K562 (cell line): ENCODE data around the gene MRNIP. TPM values are rescaled to one million over a fixed set of nuclear protein-coding genes. Genes with fewer than 3 reads are reported as not detected.

Experiments
- ATF7 ChIP-seq: fragments of 450-650 bp; IDR thresholded peaks from 2 replicates; pipeline ENCODE4 v1.7.1; 2014; ENCODE audit warnings: mild to moderate bottlenecking, moderate library complexity
- CCNT2 ChIP-seq: IDR thresholded peaks from 2 replicates; pipeline ENCODE4 v1.6.1; 2011; ENCODE audit warnings: borderline replicate concordance, low read depth, mild to moderate bottlenecking, moderate library complexity, mixed read lengths, low read length; ENCODE audit not compliant: insufficient read length; ENCODE audit errors: extremely low read depth
- CTCFL ChIP-seq: IDR thresholded peaks from 2 replicates; pipeline ENCODE4 v1.6.1; 2011; ENCODE audit warnings: borderline replicate concordance, low read depth, mild to moderate bottlenecking, moderate library complexity, low read length; ENCODE audit not compliant: insufficient read depth, poor library complexity, severe bottlenecking
- MYC ChIP-seq, 2 experiments: fragments of 250-450 bp in 1 of 2; sonication (Bioruptor Pico) in 1 of 2; IDR thresholded peaks; 2 replicates each; pipeline versions ENCODE4 v1.5.1 to v1.6.1; 2012 to 2021; ENCODE audit warnings: low read depth in 2 of 2, borderline replicate concordance in 1 of 2, improper control_type of control experiment in 1 of 2, low read length in 1 of 2, mild to moderate bottlenecking in 1 of 2, moderate library complexity in 1 of 2
- NONO ChIP-seq, 2 experiments: fragments of 200-400 bp in 1 of 2; fragments of 450-650 bp in 1 of 2; formaldehyde crosslinking in 1 of 2; IDR thresholded peaks; 2 replicates each; pipeline ENCODE4 v1.6.1; 2017; ENCODE audit warnings: low read depth in 2 of 2, mild to moderate bottlenecking in 2 of 2, moderate library complexity in 2 of 2, low read length in 1 of 2
- NR2C1 ChIP-seq, 2 experiments: fragments of 450-650 bp; IDR thresholded peaks; 2 replicates each; pipeline ENCODE4 v1.6.1; 2017; ENCODE audit warnings: mild to moderate bottlenecking in 2 of 2, antibody characterized with exemption in 1 of 2, inconsistent platforms in 1 of 2, missing compliant biosample characterization in 1 of 2, missing genetic modification characterization in 1 of 2
- PHF8 ChIP-seq: fragments of 200-600 bp; sonication (generic); IDR thresholded peaks from 2 replicates; pipeline ENCODE4 v1.6.1; 2012; ENCODE audit warnings: mixed run types, mild to moderate bottlenecking, inconsistent platforms, low read length, moderate library complexity, borderline replicate concordance
- SIN3A ChIP-seq, 2 experiments: fragments of 150-350 bp in 1 of 2; IDR thresholded peaks; 2 replicates each; pipeline ENCODE4 v1.6.1; 2011 to 2016; ENCODE audit warnings: borderline replicate concordance in 2 of 2, low read depth in 2 of 2, low read length in 2 of 2, mild to moderate bottlenecking in 2 of 2, moderate library complexity in 2 of 2; ENCODE audit not compliant: control insufficient read depth in 1 of 2
- SP2 ChIP-seq: IDR thresholded peaks from 2 replicates; pipeline ENCODE4 v1.6.1; 2011; ENCODE audit warnings: mild to moderate bottlenecking, low read depth, low read length, moderate library complexity; ENCODE audit not compliant: poor library complexity, severe bottlenecking; ENCODE audit errors: extremely low read depth
- TAF15 ChIP-seq: fragments of 200-400 bp; formaldehyde crosslinking; IDR thresholded peaks from 2 replicates; pipeline ENCODE4 v1.6.1; 2017; ENCODE audit warnings: mild to moderate bottlenecking, low read depth, low read length, moderate library complexity
- TEAD1 ChIP-seq, 2 experiments: fragments of 450-650 bp in 1 of 2; sonication (generic) in 1 of 2; formaldehyde crosslinking; IDR thresholded peaks; 2 replicates each; pipeline versions ENCODE4 v1.4.0 to v1.8.0; 2020 to 2022; ENCODE audit warnings: mild to moderate bottlenecking in 2 of 2, missing genetic modification reagents in 1 of 2
- ZBTB11 ChIP-seq, 3 experiments: fragments of 200-800 bp in 1 of 3; fragments of 250-450 bp in 1 of 3; fragments of 450-650 bp in 1 of 3; sonication (Bioruptor Pico) in 1 of 3; sonication (Bioruptor generic) in 1 of 3; formaldehyde crosslinking in 1 of 3; IDR thresholded peaks; 2 replicates each; pipeline versions ENCODE4 v1.6.1 to v1.8.0; 2016 to 2022; ENCODE audit warnings: mild to moderate bottlenecking in 2 of 3, missing genetic modification characterization in 2 of 3, missing compliant biosample characterization in 1 of 3, moderate library complexity in 1 of 3
- ZNF41 ChIP-seq: fragments of 250-450 bp; sonication (Bioruptor Pico); conservative IDR thresholded peaks from 2 replicates; pipeline ENCODE4 v1.4.0; 2020; ENCODE audit warnings: mild to moderate bottlenecking
- ZNF699 ChIP-seq: fragments of 250-450 bp; sonication (Bioruptor Pico); IDR thresholded peaks from 2 replicates; pipeline ENCODE4 v1.8.0; 2021; ENCODE audit warnings: mild to moderate bottlenecking, moderate library complexity; ENCODE audit not compliant: insufficient replicate concordance
- ZNF766 ChIP-seq: fragments of 200-800 bp; sonication (Bioruptor generic); conservative IDR thresholded peaks from 2 replicates; pipeline ENCODE4 v1.6.1; 2016; ENCODE audit warnings: missing genetic modification characterization, missing compliant biosample characterization
- polyA plus RNA-seq, 8 experiments: library from polyadenylated mRNA; depleted of rRNA in 4 of 8; stranded (reverse) in 5 of 8; unstranded in 3 of 8; fragments of >200 nt; fragmentation: Nextera tagmentation in 2 of 8; fragmentation: Illumina TruSeq in 1 of 8; extraction: Ambion mirVana in 2 of 8; extraction: Trizol in 1 of 8; gene quantifications; 2 replicates each; pipeline versions ENCODE4 v1.2.1 to v1.2.3, GENCODE V29; 2011 to 2014; ENCODE audit warnings: inconsistent platforms in 1 of 8, missing spikeins in 1 of 8
- total RNA-seq, 7 experiments: library from RNA; depleted of rRNA in 6 of 7; stranded (reverse); fragments of >200 nt in 6 of 7; fragmentation: Illumina TruSeq in 2 of 7; extraction: Trizol in 2 of 7; gene quantifications; 2 replicates each; pipeline versions ENCODE4 v1.2.1 to v1.2.3, GENCODE V29; 2011 to 2021; ENCODE audit warnings: low replicate concordance in 1 of 7

The MRNIP gene
- total and polyA plus RNA-seq, 9 of the 15 experiments (the other 6 are each of a cell fraction or from before 2014, with no cell fraction given) = 3.6 to 39.0 (median 16.8) TPM

- TF ChIP-seq MYC (IDR thresholded peaks at IDR 0.05; ENCODE audit: low read depth, low read length) (no peak), MYC (CRISPR knock-in tag; IDR thresholded peaks at IDR 0.05; ENCODE audit: borderline replicate concordance, low read depth) (no peak), TEAD1 (CRISPR knock-in tag; IDR thresholded peaks at IDR 0.05) (no peak), ATF7 (no peak), ZNF766 (no peak), SIN3A (IDR thresholded peaks at IDR 0.05; ENCODE audit: borderline replicate concordance in 2 of 2, control insufficient read depth in 1 of 2, low read depth in 2 of 2, low read length in 2 of 2) (peak in 1 of 2 experiments; percentile 62; a peak in 1 of 4 replicates), SP2 (no peak), TAF15 (no peak), ZNF41 (CRISPR knock-in tag) (no peak), ZNF699 (CRISPR knock-in tag) (no peak), CCNT2 (peak; percentile 94), ZBTB11 (CRISPR knock-in tag; IDR thresholded peaks at IDR 0.05) (0 out of 6 replicates have a peak, but pooled peaks of 1 of the 3 experiments have one; percentile 18), NR2C1 (IDR thresholded peaks at IDR 0.05) (no peak), NR2C1 (tag; IDR thresholded peaks at IDR 0.05) (no peak), PHF8 (peak; percentile 42; the same call in 1 of the 2 replicates), CTCFL (no peak), NONO (IDR thresholded peaks at IDR 0.05; ENCODE audit: low read depth in 2 of 2, low read length in 1 of 2) (peak in 1 of 2 experiments; percentile 71; a peak in 3 of 4 replicates)
These were observed 52.2 kb downstream of the MRNIP start, which contains the start of gene MGAT4B (continued) for GRCh38 chr5:179806250-179807048.
